Esophagus squamous epithelium (tissue), 5 donors: ENCODE data around the gene APPBP2. TPM values are rescaled to one million over a fixed set of nuclear protein-coding genes. Genes with fewer than 3 reads are reported as not detected.
A peak's percentile ranks its signal among the peaks of the same experiment; 100 is the strongest.
"Not testable (repeated sequence)": the region's sequence is repeated elsewhere in the genome, so short reads cannot be mapped to it uniquely, and the experiment has no call there.

Source experiments
- DNase-seq: peaks from one replicate; lab custom pipeline; 2025; lab: John Stamatoyannopoulos, UW
- H3K27ac ChIP-seq, 4 donors: fragments of 200-600 bp; sonication (generic); one replicate each; pipeline ENCODE4 v1.5.1; 2016 to 2019; ENCODE audit warnings: mild to moderate bottlenecking in 1 of 4
- H3K27me3 ChIP-seq, 4 donors: fragments of 200-600 bp; sonication (generic); 1 replicate in 3 of 4; 2 replicates in 1 of 4; pipeline versions ENCODE4 v1.5.1 to v1.6.0; 2017 to 2021; ENCODE audit warnings: antibody characterized with exemption in 1 of 4
- H3K36me3 ChIP-seq, 3 donors: fragments of 200-600 bp; sonication (generic); one replicate each; pipeline ENCODE4 v1.5.1; 2016 to 2019
- H3K4me1 ChIP-seq, 3 donors: fragments of 200-600 bp; sonication (generic); one replicate each; pipeline ENCODE4 v1.5.1; 2017 to 2019
- H3K4me3 ChIP-seq, 4 donors: fragments of 200-600 bp; sonication (generic); 1 replicate in 3 of 4; 2 replicates in 1 of 4; pipeline ENCODE4 v1.5.1; 2016 to 2019; ENCODE audit warnings: mild to moderate bottlenecking in 2 of 4, moderate library complexity in 1 of 4
- H3K9me3 ChIP-seq, 3 donors: fragments of 200-600 bp; sonication (generic); one replicate each; pipeline ENCODE4 v1.5.1; 2016 to 2019
- POLR2A ChIP-seq, 4 donors: fragments of 450-650 bp; IDR thresholded peaks; one replicate each; pipeline ENCODE4 v1.6.1; 2017; ENCODE audit warnings: antibody characterized with exemption in 4 of 4, mild to moderate bottlenecking in 4 of 4, moderate library complexity in 3 of 4
- WGBS, 2 donors: methylation state at CpG; one replicate each; pipeline ENCODE4 v1.1.5; 2018; 5-methylcytosine and 5-hydroxymethylcytosine counted together
- intact Hi-C: fragments of 100-400 bp; cut with DNase I; formaldehyde crosslinking; loops from one replicate; pipeline ENCODE4 v1.15.0; 2022
- total RNA-seq, 4 donors: library from RNA; depleted of rRNA; stranded (reverse); fragments of >200 nt; gene quantifications; one replicate each; pipeline ENCODE4 v1.1.0, GENCODE V29; 2016
- TF ChIP-seq, protein P1 (sequence below), 6 experiments: fragments of 450-650 bp in 4 of 6; fragments of 200-600 bp in 2 of 6; sonication (generic) in 2 of 6; IDR thresholded peaks; one replicate each; pipeline ENCODE4 v1.5.1; 2016 to 2019; ENCODE audit warnings: antibody characterized with exemption in 6 of 6, mild to moderate bottlenecking in 4 of 6, moderate library complexity in 4 of 6
- donor health status: DM: yes; HTN: yes; CAD: no.

APPBP2 gene
- total RNA-seq, 4 donors from 2014 or later: 9.7 to 26.3 (median 16.0) TPM

- 71 to 74% methylated on average over 2 to 3 of the region's 6 CpGs for WGBS, 2 donors
- DNase-seq: no peak
- Histone ChIP-seq H3K4me3 (no peak overlapping the region), H3K27me3 (peaks cover 0 to 31% (median 0%) of the 10 kb centered on the region in 4 donors), H3K27ac (no peak overlapping the region), H3K36me3 (no peaks in the 10 kb centered on the region), H3K4me1 (peaks cover 0 to 15% (median 8%) of the 10 kb centered on the region in 3 donors), H3K9me3 (no peaks in the 10 kb centered on the region)
- intact Hi-C loops: no loop called here
- TF ChIP-seq, protein P1, sequence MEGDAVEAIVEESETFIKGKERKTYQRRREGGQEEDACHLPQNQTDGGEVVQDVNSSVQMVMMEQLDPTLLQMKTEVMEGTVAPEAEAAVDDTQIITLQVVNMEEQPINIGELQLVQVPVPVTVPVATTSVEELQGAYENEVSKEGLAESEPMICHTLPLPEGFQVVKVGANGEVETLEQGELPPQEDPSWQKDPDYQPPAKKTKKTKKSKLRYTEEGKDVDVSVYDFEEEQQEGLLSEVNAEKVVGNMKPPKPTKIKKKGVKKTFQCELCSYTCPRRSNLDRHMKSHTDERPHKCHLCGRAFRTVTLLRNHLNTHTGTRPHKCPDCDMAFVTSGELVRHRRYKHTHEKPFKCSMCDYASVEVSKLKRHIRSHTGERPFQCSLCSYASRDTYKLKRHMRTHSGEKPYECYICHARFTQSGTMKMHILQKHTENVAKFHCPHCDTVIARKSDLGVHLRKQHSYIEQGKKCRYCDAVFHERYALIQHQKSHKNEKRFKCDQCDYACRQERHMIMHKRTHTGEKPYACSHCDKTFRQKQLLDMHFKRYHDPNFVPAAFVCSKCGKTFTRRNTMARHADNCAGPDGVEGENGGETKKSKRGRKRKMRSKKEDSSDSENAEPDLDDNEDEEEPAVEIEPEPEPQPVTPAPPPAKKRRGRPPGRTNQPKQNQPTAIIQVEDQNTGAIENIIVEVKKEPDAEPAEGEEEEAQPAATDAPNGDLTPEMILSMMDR (IDR thresholded peaks at IDR 0.05): no peak
- TF ChIP-seq POLR2A (IDR thresholded peaks at IDR 0.05): no peak
Observed at GRCh38 chr17:60425626-60426025, 100.4 kb downstream of the APPBP2 start.

DNA sequence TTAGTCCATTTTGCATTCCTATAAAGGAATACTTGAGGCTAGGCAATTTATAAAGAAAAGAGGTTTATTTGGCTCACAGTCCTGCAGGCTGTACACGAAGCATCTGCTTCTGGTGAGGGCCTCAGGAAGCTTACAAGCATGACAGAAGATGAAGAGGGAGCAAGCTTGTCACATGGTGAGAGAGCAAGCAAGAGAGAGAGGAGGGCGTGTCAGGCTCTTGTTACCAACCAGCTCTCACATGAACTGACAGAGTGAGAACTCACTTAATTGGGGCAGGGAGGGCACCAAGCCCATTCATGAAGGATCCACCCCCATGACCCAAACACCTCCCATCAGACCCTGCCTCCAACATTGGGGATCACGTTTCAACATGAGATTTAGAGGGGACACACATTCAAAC lies 102.2 kb downstream of the APPBP2 start:
- 55 to 77% methylated on average over 3 of the region's 3 CpGs for WGBS, 2 donors
- Histone ChIP-seq H3K27ac (no peak overlapping the region), H3K9me3 (no peaks in the 10 kb centered on the region), H3K36me3 (no peaks in the 10 kb centered on the region), H3K4me1 (peaks cover 0 to 17% (median 8%) of the 10 kb centered on the region in 3 donors), H3K4me3 (no peak overlapping the region), H3K27me3 (peaks cover 0 to 26% (median 0%) of the 10 kb centered on the region in 4 donors)
- no peak for TF ChIP-seq POLR2A (IDR thresholded peaks at IDR 0.05)
- TF ChIP-seq, protein P1 (IDR thresholded peaks at IDR 0.05): no peak
- intact Hi-C loops: no loop called here
- DNase-seq: no peak

DNA sequence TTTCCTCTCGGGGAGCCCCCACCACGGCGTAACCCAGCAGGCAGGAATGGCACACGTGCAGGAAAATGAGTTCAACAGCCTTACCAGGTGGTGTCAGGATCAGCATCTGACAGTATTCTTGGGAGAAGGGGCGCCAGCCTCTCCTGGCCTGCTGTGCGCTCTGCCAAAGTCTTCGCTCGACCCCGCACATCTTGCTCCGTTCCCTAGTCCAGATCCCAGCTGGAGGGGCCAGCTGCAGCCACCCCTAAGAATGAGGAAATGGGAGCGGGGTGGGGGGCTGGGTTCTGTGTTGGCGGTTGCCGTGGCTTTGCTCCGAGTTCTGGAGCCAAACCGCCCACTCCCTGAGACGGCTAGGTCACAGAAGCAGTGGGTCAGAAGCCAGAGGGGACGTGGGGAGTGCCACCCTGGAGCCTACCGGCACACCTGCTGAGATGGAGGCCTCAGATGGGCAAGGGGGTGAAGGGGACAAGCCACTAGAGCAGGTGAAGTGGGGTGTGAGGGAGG lies 103.8 kb downstream of the APPBP2 start, which contains the start of gene CHCT1:
CHCT1 (plus strand) TSS at position 328 of the 504 bp plus-strand sequence; CDS start at position 432, 104 bp downstream.
- DNase-seq: no peak
- H3K4me3 ChIP-seq: peak within 1 kb of the TSS; percentile 34 to 79 (median 48)
- H3K4me1 ChIP-seq: peaks cover 0 to 17% (median 8%) of the 10 kb centered on the region in 3 donors
- H3K36me3 ChIP-seq: no peaks in the 10 kb centered on the region
- H3K27ac ChIP-seq: peak within 1 kb of the TSS; percentile 22 to 51 (median 32)
- TF ChIP-seq, protein P1 (IDR thresholded peaks at IDR 0.05): no peak
- no peak for TF ChIP-seq POLR2A (IDR thresholded peaks at IDR 0.05)
- peaks cover 0 to 26% (median 0%) of the 10 kb centered on the region in 4 donors for H3K27me3 ChIP-seq
- WGBS, 2 donors: 75 to 81% methylated on average over 6 to 11 of the region's 18 CpGs
- intact Hi-C loops: no loop called here
- no peaks in the 10 kb centered on the region for H3K9me3 ChIP-seq

GRCh38 chr17:60421273-60422161 lies 104.5 kb downstream of the APPBP2 start:
- intact Hi-C loops: no loop called here
- H3K27ac ChIP-seq: peak overlapping the region; percentile 22 to 51 (median 32)
- 0 to 1% methylated on average over 12 to 41 of the region's 66 CpGs for WGBS, 2 donors

GRCh38 chr17:60419875-60420274 lies 106.2 kb downstream of the APPBP2 start:
- H3K4me3 ChIP-seq, H3K27ac ChIP-seq, H3K9me3 ChIP-seq, intact Hi-C loops, H3K36me3 ChIP-seq, DNase-seq: not testable (repeated sequence)
- peaks cover 0 to 17% (median 8%) of the 10 kb centered on the region in 3 donors for H3K4me1 ChIP-seq
- peaks cover 0 to 11% (median 0%) of the 10 kb centered on the region in 4 donors for H3K27me3 ChIP-seq
- WGBS, 2 donors: 89 to 96% methylated on average over 7 of the region's 7 CpGs

More at GRCh38 chr17:60421273-60422161, 104.5 kb downstream of the APPBP2 start:
- H3K9me3 ChIP-seq: no peaks in the 10 kb centered on the region
- no peaks in the 10 kb centered on the region for H3K36me3 ChIP-seq
- TF ChIP-seq, protein P1 (IDR thresholded peaks at IDR 0.05): peak; percentile 69 to 95 (median 88)
- no peak for TF ChIP-seq POLR2A (IDR thresholded peaks at IDR 0.05)
- peak overlapping the region; percentile 34 to 79 (median 48) for H3K4me3 ChIP-seq
- peaks cover 0 to 21% (median 0%) of the 10 kb centered on the region in 4 donors for H3K27me3 ChIP-seq
- H3K4me1 ChIP-seq: peaks cover 0 to 17% (median 8%) of the 10 kb centered on the region in 3 donors
- no peak for DNase-seq

DNA sequence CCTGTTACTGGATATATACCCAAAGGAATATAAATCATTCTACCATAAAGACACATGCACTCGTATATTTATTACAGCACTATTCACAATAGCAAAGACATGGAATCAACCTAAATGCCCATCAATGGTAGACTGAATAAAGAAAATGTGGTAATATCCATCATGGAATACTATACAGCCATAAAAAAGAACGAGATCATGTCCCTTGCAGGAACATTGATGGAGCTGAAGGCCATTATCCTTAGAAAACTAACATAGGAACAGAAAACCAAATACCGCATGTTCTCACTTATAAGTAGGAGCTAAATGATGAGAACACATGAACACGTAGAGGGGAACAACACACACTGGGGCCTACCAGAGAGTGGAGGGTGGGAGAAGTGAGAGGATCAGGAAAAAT lies 107.0 kb downstream of the APPBP2 start:
- H3K36me3 ChIP-seq, intact Hi-C loops, H3K9me3 ChIP-seq, H3K4me3 ChIP-seq, DNase-seq, H3K27ac ChIP-seq: not testable (repeated sequence)
- H3K4me1 ChIP-seq: peaks cover 0 to 17% (median 8%) of the 10 kb centered on the region in 3 donors
- peaks cover 0 to 11% (median 0%) of the 10 kb centered on the region in 4 donors for H3K27me3 ChIP-seq
- 85 to 90% methylated on average over 4 of the region's 4 CpGs for whole genome bisulfite sequencing, 2 donors
